Mesendoderm (in vitro differentiated cells): Measurements from ENCODE around the gene ARHGAP26.

Experiments
- DNase-seq: peaks from one replicate; pipeline ENCODE4 v3.0.0; 2013
- H2AK5ac ChIP-seq: 2 replicates; pipeline ENCODE4 v1.6.1; 2013; ENCODE audit warnings: low read length, inconsistent platforms
- H2BK120ac ChIP-seq: 2 replicates; pipeline ENCODE4 v1.6.1; 2013; ENCODE audit warnings: low read depth, mild to moderate bottlenecking, low read length, moderate library complexity, mixed read lengths
- H2BK15ac ChIP-seq: replicated peaks from 2 replicates; pipeline ENCODE4 v1.6.1; 2013; ENCODE audit warnings: low read depth, mild to moderate bottlenecking, moderate library complexity
- H2BK5ac ChIP-seq: 2 replicates; pipeline ENCODE4 v1.6.1; 2013; ENCODE audit warnings: low read length, inconsistent platforms
- H3K18ac ChIP-seq: 2 replicates; pipeline ENCODE4 v1.6.1; 2013; ENCODE audit warnings: mild to moderate bottlenecking, low read length, mixed read lengths
- H3K23ac ChIP-seq: one replicate; pipeline ENCODE4 v1.6.1; 2013; ENCODE audit warnings: low read length
- H3K27ac ChIP-seq: 2 replicates; pipeline ENCODE4 v1.5.1; 2013; ENCODE audit warnings: low read depth, mild to moderate bottlenecking, inconsistent platforms, low read length, moderate library complexity
- H3K27me3 ChIP-seq: 2 replicates; pipeline ENCODE4 v1.6.1; 2013; ENCODE audit warnings: low read length, control low read depth, mild to moderate bottlenecking, inconsistent platforms; ENCODE audit not compliant: insufficient read depth, poor library complexity
- H3K36me3 ChIP-seq: 2 replicates; pipeline ENCODE4 v1.6.1; 2013; ENCODE audit warnings: low read length, inconsistent platforms; ENCODE audit not compliant: control insufficient read depth, insufficient read depth
- H3K4ac ChIP-seq: one replicate; pipeline ENCODE4 v1.6.1; 2013; ENCODE audit warnings: low read depth, mild to moderate bottlenecking, low read length, moderate library complexity
- H3K4me1 ChIP-seq: 2 replicates; pipeline ENCODE4 v1.6.1; 2013; ENCODE audit warnings: low read depth, low read length, inconsistent platforms; ENCODE audit not compliant: control insufficient read depth
- H3K4me2 ChIP-seq: 2 replicates; pipeline ENCODE4 v1.6.1; 2013; ENCODE audit warnings: low read length
- H3K4me3 ChIP-seq: 2 replicates; pipeline ENCODE4 v1.5.1; 2013; ENCODE audit warnings: mild to moderate bottlenecking, low read length
- H3K56ac ChIP-seq: one replicate; pipeline ENCODE4 v1.6.1; 2013; ENCODE audit warnings: low read length
- H3K79me1 ChIP-seq: 2 replicates; pipeline ENCODE4 v1.6.1; 2013; ENCODE audit warnings: low read length, inconsistent platforms
- H3K79me2 ChIP-seq: 2 replicates; pipeline ENCODE4 v1.6.1; 2013; ENCODE audit warnings: mild to moderate bottlenecking, low read length; ENCODE audit not compliant: control insufficient read depth, insufficient read depth
- H3K9ac ChIP-seq: 2 replicates; pipeline ENCODE4 v1.6.1; 2013; ENCODE audit warnings: low read length, inconsistent platforms
- H4K5ac ChIP-seq: one replicate; pipeline ENCODE4 v1.6.1; 2013; ENCODE audit warnings: low read length
- H4K8ac ChIP-seq: one replicate; pipeline ENCODE4 v1.6.1; 2013; ENCODE audit warnings: low read depth, mild to moderate bottlenecking, control low read depth, low read length, moderate library complexity
- WGBS: extraction: QIAGEN DNeasy Blood & Tissue Kit; methylation state at CpG from one replicate; pipeline ENCODE4 v1.1.7; 2013; ENCODE audit warnings: low lambda C conversion rate, missing lambda C conversion rate; ENCODE audit not compliant: insufficient coverage; ENCODE audit errors: extremely low coverage; 5-methylcytosine and 5-hydroxymethylcytosine counted together

The ARHGAP26 gene

DNA sequence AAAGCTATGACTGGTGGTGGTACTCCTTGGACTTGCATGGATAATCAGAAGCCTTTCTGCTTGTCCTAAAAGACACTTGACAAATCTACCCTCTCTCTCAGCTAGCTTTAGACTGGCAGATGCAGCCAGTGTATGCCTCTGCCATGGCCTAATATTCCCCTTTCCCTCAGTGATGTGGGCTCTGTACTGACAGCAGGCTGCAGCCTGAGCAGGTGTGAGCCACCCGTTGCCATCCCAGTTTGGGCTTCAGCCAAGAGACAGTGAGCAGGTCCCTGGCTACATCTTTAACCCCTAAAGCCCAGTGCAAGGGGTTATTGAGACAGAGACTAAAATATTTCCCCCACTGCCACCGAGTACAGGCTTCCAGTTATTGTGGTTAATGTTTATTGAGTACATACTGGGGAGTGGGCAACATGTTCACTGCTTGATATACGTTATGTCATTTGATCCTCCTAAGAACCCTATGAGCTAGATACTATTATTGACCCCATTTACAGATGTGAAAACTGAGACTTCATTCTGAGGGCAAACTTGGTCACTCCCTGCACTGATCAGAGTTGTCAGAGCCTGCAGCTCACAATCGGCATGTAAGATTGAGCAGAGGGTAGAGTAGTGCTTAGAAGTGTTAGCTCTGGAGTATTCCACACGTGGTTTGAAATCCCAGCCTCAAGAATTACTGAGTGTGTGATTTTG lies 254.2 kb downstream of the ARHGAP26 start:
- H4K8ac ChIP-seq, result no peak overlapping the region
- no peak overlapping the region for H3K4me3 ChIP-seq
- DNase-seq, result no peak

GRCh38 chr5:143025376-143025775 lies 255.2 kb downstream of the ARHGAP26 start:
- H3K79me2 ChIP-seq, result no peaks in the 10 kb centered on the region
- no peak overlapping the region for H4K5ac ChIP-seq

More for the DNA sequence above, 254.2 kb downstream of the ARHGAP26 start:
- H3K79me2 ChIP-seq, result no peaks in the 10 kb centered on the region
- H2BK5ac ChIP-seq, result no peak overlapping the region
- no peak overlapping the region for H2BK120ac ChIP-seq
- H3K18ac ChIP-seq, result no peak overlapping the region
- no CpG with 5 or more reads among the region's 5 CpGs for WGBS
- no peak overlapping the region for H3K23ac ChIP-seq
- no peak overlapping the region for H2BK15ac ChIP-seq
- H2AK5ac ChIP-seq, result no peak overlapping the region
- H3K4me1 ChIP-seq, result peaks cover 4% of the 10 kb centered on the region
- H3K4me2 ChIP-seq, result no peak overlapping the region
- H3K9ac ChIP-seq, result no peak overlapping the region
- H3K36me3 ChIP-seq, result no peaks in the 10 kb centered on the region
- H3K27ac ChIP-seq, result no peak overlapping the region
- H3K56ac ChIP-seq, result no peak overlapping the region
- no peak overlapping the region for H4K5ac ChIP-seq
- no peak overlapping the region for H3K4ac ChIP-seq
- H3K27me3 ChIP-seq, result no peaks in the 10 kb centered on the region
- H3K79me1 ChIP-seq, result no peaks in the 10 kb centered on the region

DNA sequence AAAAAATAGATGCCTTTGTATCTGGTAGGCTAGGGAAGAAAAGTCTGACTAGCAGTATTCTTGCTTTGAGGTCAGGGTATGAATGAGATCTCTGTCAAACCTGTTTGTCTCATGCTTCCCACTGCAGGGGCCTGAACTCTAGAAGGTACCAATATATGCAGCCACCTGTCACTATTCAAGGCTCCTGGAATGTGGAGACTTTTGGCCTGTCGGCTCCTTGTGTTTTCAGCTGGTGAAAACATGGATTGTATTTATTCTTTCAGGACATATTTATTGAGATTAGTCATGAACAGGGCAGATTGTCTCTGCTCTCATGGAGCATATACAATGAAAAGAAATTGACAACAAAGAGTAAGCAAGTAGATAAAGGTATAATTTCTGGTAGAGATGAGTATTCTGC lies 255.8 kb downstream of the ARHGAP26 start:
- no peak for DNase-seq
- Histone ChIP-seq H4K5ac (no peak overlapping the region), H3K4me1 (no peaks in the 10 kb centered on the region), H3K4me3 (no peak overlapping the region), H3K23ac (no peak overlapping the region), H3K9ac (no peak overlapping the region), H3K79me2 (no peaks in the 10 kb centered on the region), H2BK120ac (no peak overlapping the region), H2BK5ac (no peak overlapping the region), H2BK15ac (no peak overlapping the region), H3K4ac (no peak overlapping the region), H4K8ac (no peak overlapping the region), H3K4me2 (no peak overlapping the region), H3K79me1 (no peaks in the 10 kb centered on the region), H3K27me3 (no peaks in the 10 kb centered on the region), H2AK5ac (no peak overlapping the region), H3K36me3 (no peaks in the 10 kb centered on the region), H3K27ac (no peak overlapping the region), H3K56ac (no peak overlapping the region), H3K18ac (no peak overlapping the region)
- WGBS, result no CpG with 5 or more reads among the region's 1 CpG

More at GRCh38 chr5:143025376-143025775, 255.2 kb downstream of the ARHGAP26 start:
- Histone ChIP-seq H3K4me3 (no peak overlapping the region), H3K36me3 (no peaks in the 10 kb centered on the region), H3K4me2 (no peak overlapping the region), H3K56ac (no peak overlapping the region), H3K4me1 (no peaks in the 10 kb centered on the region), H3K27ac (no peak overlapping the region), H2AK5ac (no peak overlapping the region), H3K27me3 (no peaks in the 10 kb centered on the region), H3K4ac (no peak overlapping the region), H3K23ac (no peak overlapping the region), H2BK120ac (no peak overlapping the region), H2BK5ac (no peak overlapping the region), H2BK15ac (no peak overlapping the region), H3K79me1 (no peaks in the 10 kb centered on the region), H3K9ac (no peak overlapping the region), H3K18ac (no peak overlapping the region), H4K8ac (no peak overlapping the region)
- DNase-seq, result no peak
- WGBS, result no CpG with 5 or more reads among the region's 4 CpGs

- H2BK5ac ChIP-seq, result no peak overlapping the region
- H3K4ac ChIP-seq, result no peak overlapping the region
- no peaks in the 10 kb centered on the region for H3K79me1 ChIP-seq
- no peak overlapping the region for H3K9ac ChIP-seq
- no peaks in the 10 kb centered on the region for H3K4me1 ChIP-seq
- no peak overlapping the region for H4K5ac ChIP-seq
- no peak overlapping the region for H2BK15ac ChIP-seq
- WGBS, result no CpG with 5 or more reads among the region's 3 CpGs
- no peak for DNase-seq
- no peaks in the 10 kb centered on the region for H3K36me3 ChIP-seq
- no peak overlapping the region for H3K23ac ChIP-seq
- no peak overlapping the region for H3K56ac ChIP-seq
- H4K8ac ChIP-seq, result no peak overlapping the region
- H2BK120ac ChIP-seq, result no peak overlapping the region
- no peaks in the 10 kb centered on the region for H3K27me3 ChIP-seq
- no peak overlapping the region for H3K18ac ChIP-seq
- no peak overlapping the region for H3K4me2 ChIP-seq
- H3K27ac ChIP-seq, result no peak overlapping the region
- H2AK5ac ChIP-seq, result no peak overlapping the region
- no peaks in the 10 kb centered on the region for H3K79me2 ChIP-seq
- no peak overlapping the region for H3K4me3 ChIP-seq
Observed at GRCh38 chr5:143026380-143026779, 256.2 kb downstream of the ARHGAP26 start.

DNA sequence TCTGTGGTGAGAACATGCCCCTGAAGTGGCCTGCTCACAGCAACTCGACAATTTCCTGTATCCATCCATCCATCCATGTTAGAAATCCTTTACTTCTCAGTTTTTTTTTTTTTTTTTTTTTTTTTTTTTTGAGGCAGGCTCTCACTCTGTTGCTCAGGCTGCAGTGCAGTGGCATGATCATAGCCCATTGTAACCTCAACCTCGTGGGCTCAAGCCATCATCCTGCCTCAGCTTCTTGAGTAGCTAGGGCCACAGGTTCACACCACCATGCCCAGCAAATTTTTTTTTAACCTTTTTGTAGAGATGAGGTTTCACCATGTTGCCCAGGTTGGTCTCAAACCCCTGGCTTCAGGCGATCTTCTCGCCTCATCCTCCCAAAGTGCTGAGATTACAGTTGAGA lies 259.1 kb downstream of the ARHGAP26 start:
- Histone ChIP-seq H3K27ac (no peak overlapping the region), H3K79me2 (no peaks in the 10 kb centered on the region), H3K18ac (no peak overlapping the region), H3K4ac (no peak overlapping the region), H3K23ac (no peak overlapping the region), H3K79me1 (no peaks in the 10 kb centered on the region), H2AK5ac (no peak overlapping the region), H3K4me3 (no peak overlapping the region), H3K9ac (no peak overlapping the region), H2BK120ac (no peak overlapping the region), H3K4me2 (no peak overlapping the region), H3K56ac (no peak overlapping the region), H2BK5ac (no peak overlapping the region), H3K36me3 (no peaks in the 10 kb centered on the region), H4K5ac (no peak overlapping the region), H4K8ac (no peak overlapping the region), H2BK15ac (no peak overlapping the region), H3K4me1 (no peaks in the 10 kb centered on the region), H3K27me3 (no peaks in the 10 kb centered on the region)
- WGBS, result no CpG with 5 or more reads among the region's 4 CpGs
- no peak for DNase-seq

GRCh38 chr5:143030349-143030748 lies 260.2 kb downstream of the ARHGAP26 start:
- no CpG with 5 or more reads among the region's 2 CpGs for WGBS
- Histone ChIP-seq H3K27me3 (no peaks in the 10 kb centered on the region), H4K5ac (no peak overlapping the region), H3K18ac (no peak overlapping the region), H2BK15ac (no peak overlapping the region), H3K36me3 (no peaks in the 10 kb centered on the region), H3K56ac (no peak overlapping the region), H2BK120ac (peak overlapping the region; percentile 64), H3K4me3 (no peak overlapping the region), H2AK5ac (no peak overlapping the region), H3K27ac (no peak overlapping the region), H3K23ac (no peak overlapping the region), H3K4me2 (no peak overlapping the region), H3K4me1 (no peaks in the 10 kb centered on the region), H2BK5ac (no peak overlapping the region), H3K4ac (no peak overlapping the region), H3K9ac (no peak overlapping the region), H3K79me2 (no peaks in the 10 kb centered on the region), H4K8ac (no peak overlapping the region), H3K79me1 (no peaks in the 10 kb centered on the region)
- no peak for DNase-seq
